ENCODE measurements around the gene CBFA2T3.

DNA sequence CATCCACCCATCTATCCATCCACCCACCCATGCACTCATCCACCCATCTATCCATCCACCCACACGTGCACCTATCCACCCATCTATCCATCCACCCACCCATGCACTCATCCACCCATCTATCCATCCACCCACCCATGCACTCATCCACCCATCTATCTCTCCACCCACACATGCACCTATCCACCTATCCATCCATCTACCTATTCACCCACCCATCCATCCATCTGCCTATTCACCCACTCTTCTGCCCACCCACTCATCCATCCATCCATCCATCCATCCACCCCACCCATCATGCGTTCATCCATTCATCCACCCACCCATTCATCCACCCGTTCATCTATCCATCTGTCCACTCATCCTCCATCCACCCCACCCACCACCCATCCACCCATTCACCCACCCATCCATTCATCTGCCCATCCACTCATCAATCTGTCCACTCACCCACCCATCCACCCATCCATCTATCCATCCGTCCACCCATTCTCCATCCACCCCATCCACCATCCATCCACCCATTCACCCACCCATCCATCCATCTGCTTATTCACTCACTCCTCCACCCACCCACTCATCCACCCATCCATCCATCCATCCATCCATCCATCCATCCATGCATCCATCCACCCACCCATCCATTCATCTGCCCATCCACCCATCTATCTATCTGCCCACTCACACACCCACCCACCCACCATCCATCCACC is 35.1 kb upstream of the CBFA2T3 start:
- TF ChIP-seq, protein P1, sequence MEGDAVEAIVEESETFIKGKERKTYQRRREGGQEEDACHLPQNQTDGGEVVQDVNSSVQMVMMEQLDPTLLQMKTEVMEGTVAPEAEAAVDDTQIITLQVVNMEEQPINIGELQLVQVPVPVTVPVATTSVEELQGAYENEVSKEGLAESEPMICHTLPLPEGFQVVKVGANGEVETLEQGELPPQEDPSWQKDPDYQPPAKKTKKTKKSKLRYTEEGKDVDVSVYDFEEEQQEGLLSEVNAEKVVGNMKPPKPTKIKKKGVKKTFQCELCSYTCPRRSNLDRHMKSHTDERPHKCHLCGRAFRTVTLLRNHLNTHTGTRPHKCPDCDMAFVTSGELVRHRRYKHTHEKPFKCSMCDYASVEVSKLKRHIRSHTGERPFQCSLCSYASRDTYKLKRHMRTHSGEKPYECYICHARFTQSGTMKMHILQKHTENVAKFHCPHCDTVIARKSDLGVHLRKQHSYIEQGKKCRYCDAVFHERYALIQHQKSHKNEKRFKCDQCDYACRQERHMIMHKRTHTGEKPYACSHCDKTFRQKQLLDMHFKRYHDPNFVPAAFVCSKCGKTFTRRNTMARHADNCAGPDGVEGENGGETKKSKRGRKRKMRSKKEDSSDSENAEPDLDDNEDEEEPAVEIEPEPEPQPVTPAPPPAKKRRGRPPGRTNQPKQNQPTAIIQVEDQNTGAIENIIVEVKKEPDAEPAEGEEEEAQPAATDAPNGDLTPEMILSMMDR (IDR thresholded peaks at IDR 0.05), result no peak
- TF ChIP-seq POLR2A (IDR thresholded peaks at IDR 0.05) (no peak), EP300 (IDR thresholded peaks at IDR 0.05; ENCODE audit: low read depth) (no peak)
